Neutrophil (primary cell): ENCODE results near the gene MYH9.

Source experiments
- H3K27ac ChIP-seq: fragments of 200-600 bp; sonication (generic); 2 replicates; pipeline ENCODE4 v1.5.1; 2016; ENCODE audit warnings: mild to moderate bottlenecking, moderate library complexity
- H3K27me3 ChIP-seq: fragments of 200-600 bp; sonication (generic); 2 replicates; pipeline ENCODE4 v1.6.0; 2016; ENCODE audit warnings: mild to moderate bottlenecking
- H3K36me3 ChIP-seq: fragments of 200-600 bp; sonication (generic); 2 replicates; pipeline ENCODE4 v1.5.1; 2017
- H3K4me1 ChIP-seq, 2 experiments: fragments of 200-600 bp in 1 of 2; sonication (generic) in 1 of 2; 1 replicate in 1 of 2; 2 replicates in 1 of 2; pipeline versions ENCODE4 v1.5.1 to v1.6.1; 2013 to 2016; ENCODE audit warnings: low read depth in 1 of 2, low read length in 1 of 2, mild to moderate bottlenecking in 1 of 2, moderate library complexity in 1 of 2; ENCODE audit not compliant: control insufficient read depth in 1 of 2, insufficient read depth in 1 of 2
- H3K4me3 ChIP-seq, 2 experiments: fragments of 200-600 bp in 1 of 2; sonication (generic) in 1 of 2; 1 replicate in 1 of 2; 2 replicates in 1 of 2; pipeline ENCODE4 v1.5.1; 2013 to 2016; ENCODE audit warnings: low read depth in 1 of 2, low read length in 1 of 2, mild to moderate bottlenecking in 1 of 2, moderate library complexity in 1 of 2
- H3K9me3 ChIP-seq: fragments of 200-600 bp; sonication (generic); 2 replicates; pipeline ENCODE4 v1.5.1; 2016
- TF ChIP-seq, protein P1 (sequence below): fragments of 200-600 bp; sonication (generic); IDR thresholded peaks from 2 replicates; pipeline ENCODE4 v1.5.1; 2016; ENCODE audit warnings: antibody characterized with exemption

Gene MYH9

DNA sequence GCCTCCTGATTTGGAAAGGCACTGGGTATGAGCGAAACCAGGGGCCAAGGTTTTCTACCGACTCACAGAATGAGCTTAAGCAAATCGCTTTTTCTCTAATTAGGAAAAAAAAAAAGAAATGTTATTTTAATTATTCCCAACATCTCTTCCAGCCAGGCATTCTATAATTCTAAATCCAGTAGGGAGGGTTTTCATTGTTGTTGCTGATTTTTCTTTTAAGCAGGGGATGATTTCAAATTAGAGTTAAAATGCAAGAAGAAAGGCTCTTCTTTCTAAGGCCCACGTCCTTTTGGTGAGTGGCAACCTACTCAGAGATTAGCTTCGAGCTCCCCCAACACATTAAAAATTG lies 8.9 kb downstream of the MYH9 start:
- Histone ChIP-seq H3K27me3 (no peaks in the 10 kb centered on the region), H3K4me1 (peaks cover 99% of the 10 kb centered on the region in 2 experiments), H3K4me3 (no peak overlapping the region)

DNA sequence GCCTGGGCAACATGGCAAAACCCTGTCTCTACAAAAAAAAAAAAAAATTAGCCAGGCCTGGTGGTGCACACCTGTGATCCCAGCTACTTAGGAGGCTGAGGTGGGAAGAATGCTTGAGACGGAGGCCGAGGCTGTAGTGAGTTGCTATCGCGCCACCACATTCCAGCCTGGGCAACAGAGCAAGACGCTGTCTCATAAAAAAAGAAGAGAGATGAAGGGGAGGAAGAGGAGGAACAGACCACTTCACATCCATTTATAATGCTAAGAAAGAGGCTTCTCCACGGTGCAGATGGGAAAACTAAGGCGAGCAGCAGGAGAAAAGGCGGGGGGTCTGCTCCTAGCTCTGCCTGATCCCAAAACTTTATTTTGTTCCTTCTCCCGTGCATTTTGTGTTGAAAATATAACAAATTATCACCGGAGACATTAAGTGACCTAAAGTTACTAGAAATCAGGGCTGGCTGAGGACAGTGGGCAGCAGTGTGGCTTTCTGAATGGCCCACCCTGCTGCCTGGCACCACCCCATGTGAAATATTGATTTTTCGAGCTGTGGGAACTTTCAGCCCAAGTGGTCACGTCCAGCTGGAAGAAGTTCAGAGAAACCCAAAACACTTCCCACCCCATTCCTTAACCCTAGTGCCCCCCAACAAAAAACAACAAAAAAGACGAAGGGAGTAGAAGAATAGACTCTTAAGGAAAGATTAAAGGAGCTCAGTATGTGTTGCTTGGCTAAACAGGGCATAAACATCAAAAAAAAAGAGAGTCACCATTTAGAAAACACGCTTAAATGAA lies 9.5 kb downstream of the MYH9 start:
- H3K4me1 ChIP-seq: peaks cover 99% of the 10 kb centered on the region in 2 experiments
- H3K4me3 ChIP-seq: peak overlapping the region in 1 of 2 experiments; percentile 24
- peaks cover 43% of the 10 kb centered on the region for H3K36me3 ChIP-seq
- TF ChIP-seq, protein P1, sequence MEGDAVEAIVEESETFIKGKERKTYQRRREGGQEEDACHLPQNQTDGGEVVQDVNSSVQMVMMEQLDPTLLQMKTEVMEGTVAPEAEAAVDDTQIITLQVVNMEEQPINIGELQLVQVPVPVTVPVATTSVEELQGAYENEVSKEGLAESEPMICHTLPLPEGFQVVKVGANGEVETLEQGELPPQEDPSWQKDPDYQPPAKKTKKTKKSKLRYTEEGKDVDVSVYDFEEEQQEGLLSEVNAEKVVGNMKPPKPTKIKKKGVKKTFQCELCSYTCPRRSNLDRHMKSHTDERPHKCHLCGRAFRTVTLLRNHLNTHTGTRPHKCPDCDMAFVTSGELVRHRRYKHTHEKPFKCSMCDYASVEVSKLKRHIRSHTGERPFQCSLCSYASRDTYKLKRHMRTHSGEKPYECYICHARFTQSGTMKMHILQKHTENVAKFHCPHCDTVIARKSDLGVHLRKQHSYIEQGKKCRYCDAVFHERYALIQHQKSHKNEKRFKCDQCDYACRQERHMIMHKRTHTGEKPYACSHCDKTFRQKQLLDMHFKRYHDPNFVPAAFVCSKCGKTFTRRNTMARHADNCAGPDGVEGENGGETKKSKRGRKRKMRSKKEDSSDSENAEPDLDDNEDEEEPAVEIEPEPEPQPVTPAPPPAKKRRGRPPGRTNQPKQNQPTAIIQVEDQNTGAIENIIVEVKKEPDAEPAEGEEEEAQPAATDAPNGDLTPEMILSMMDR: no peak
- H3K27me3 ChIP-seq: no peaks in the 10 kb centered on the region
- no peaks in the 10 kb centered on the region for H3K9me3 ChIP-seq
- peak overlapping the region; percentile 99 for H3K27ac ChIP-seq

More for the DNA sequence above, 8.9 kb downstream of the MYH9 start:
- Histone ChIP-seq H3K36me3 (peaks cover 47% of the 10 kb centered on the region), H3K9me3 (no peaks in the 10 kb centered on the region), H3K27ac (peak overlapping the region; percentile 99)
- TF ChIP-seq, protein P1: no peak

DNA sequence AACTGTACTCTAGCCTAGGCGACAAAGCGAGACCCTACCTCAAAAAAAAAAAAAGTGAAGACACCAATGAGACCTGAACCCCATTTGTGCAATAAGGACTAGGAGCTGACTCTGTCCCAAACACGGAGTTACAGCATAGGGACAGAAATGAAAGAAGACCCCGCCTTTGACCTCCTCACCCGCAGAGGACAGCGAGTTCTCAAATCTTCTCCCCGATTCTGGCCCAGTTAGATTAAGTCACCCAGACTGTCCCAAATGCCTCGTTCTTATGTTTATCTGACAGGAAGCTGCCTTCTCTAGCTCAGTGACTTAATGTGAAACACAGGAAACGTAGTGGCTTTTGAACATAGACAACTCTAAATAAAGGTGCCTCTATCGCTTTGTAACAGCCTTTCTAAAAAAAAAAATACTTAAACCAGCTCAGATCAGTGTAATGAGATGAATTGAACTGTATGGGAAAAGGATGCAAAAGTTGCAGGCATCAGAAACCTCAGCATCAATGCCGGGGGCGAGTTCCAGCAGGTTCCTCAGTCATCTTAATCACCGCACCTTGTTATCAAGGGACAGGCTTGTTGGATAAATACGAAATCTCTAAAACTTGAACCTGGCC lies 10.6 kb downstream of the MYH9 start:
- peak overlapping the region; percentile 99 for H3K27ac ChIP-seq
- H3K36me3 ChIP-seq: peaks cover 41% of the 10 kb centered on the region
- H3K4me1 ChIP-seq: peaks cover 99 to 100% of the 10 kb centered on the region in 2 experiments

DNA sequence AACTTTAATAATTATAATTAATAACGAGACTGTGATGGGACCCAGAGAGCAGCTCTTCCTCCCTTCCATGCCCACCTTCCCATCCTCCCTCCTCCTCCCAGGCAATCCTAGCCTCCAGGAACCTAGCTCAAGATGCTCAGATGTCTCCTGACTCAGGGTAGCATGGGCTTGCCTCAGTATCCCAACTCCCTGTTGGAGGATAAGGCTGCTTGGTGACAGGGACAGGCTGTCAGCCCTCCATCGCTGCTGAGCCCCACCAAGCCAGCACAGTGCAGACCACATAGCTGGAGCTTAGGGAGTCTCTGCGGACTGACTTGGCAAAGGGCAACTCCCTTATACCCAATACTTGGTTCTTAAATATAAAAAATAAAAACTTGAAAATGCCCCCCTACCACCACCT lies 11.5 kb downstream of the MYH9 start:
- Histone ChIP-seq H3K27me3 (no peaks in the 10 kb centered on the region), H3K4me3 (peak overlapping the region in 1 of 2 experiments; percentile 64), H3K36me3 (peaks cover 35% of the 10 kb centered on the region), H3K9me3 (no peaks in the 10 kb centered on the region), H3K27ac (peak overlapping the region; percentile 99), H3K4me1 (peaks cover 99 to 100% of the 10 kb centered on the region in 2 experiments)
- TF ChIP-seq, protein P1: no peak

More for the DNA sequence above, 10.6 kb downstream of the MYH9 start:
- H3K4me3 ChIP-seq: peak overlapping the region; percentile 2 to 24
- H3K9me3 ChIP-seq: no peaks in the 10 kb centered on the region
- H3K27me3 ChIP-seq: no peaks in the 10 kb centered on the region
- TF ChIP-seq, protein P1: no peak

DNA sequence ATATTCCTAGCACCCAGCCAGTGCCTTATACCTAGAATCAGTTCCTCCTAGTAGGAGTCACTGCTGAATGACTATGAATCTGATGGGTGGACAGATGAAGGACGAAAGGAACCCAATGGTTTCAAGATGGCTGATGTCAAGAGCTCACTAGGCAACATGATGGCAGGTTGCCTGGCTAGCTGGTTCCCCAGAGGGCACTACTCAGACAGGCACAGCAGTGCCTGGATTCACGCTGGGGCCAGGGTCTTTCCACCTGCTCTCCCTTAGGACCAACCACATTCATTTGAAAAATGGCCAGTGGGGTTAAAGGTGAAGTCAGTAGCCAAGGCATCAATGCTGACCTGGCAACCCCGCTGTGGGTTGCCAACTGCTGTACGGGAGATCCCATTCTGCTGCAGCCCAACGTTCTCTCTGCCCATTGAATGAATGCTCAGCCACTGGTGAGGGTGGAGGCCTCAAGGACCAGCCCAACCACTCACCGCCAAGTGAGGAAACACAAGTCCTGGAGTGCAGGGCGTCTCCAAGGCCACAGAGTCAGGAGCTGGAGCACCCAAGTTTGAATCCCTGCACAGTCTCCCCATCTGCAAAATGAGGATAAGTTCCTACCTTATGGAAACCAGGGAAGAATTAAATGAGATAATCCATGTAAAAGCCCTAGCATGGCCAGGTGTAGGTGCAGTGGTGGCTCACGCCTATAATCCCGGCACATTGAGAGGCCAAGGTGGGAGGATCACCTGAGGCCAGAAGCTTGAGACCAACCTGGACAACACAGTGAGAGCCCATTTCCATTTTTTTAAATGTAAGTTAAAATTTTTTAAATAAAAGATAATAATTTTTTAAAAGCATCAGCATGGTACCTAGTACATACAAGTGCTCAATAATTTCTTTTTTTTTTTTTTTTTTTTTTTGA lies 12.4 kb downstream of the MYH9 start:
- Histone ChIP-seq H3K27ac (peak overlapping the region; percentile 99), H3K27me3 (no peaks in the 10 kb centered on the region), H3K36me3 (peaks cover 28% of the 10 kb centered on the region), H3K4me1 (peaks cover 99 to 100% of the 10 kb centered on the region in 2 experiments), H3K4me3 (peak overlapping the region; percentile 64 to 73), H3K9me3 (no peaks in the 10 kb centered on the region)
- TF ChIP-seq, protein P1: no peak
